Brain microvascular endothelial cell (primary cell): ENCODE results near the gene CCDC187.

Experiments
- DNase-seq: peaks from one replicate; pipeline ENCODE4 v3.0.0-alpha.2; 2020
- H3K27ac ChIP-seq: fragments of 250-450 bp; sonication (Bioruptor Pico); 2 replicates; pipeline ENCODE4 v1.5.1; 2020; ENCODE audit warnings: mild to moderate bottlenecking, moderate library complexity
- H3K27me3 ChIP-seq: fragments of 250-450 bp; sonication (Bioruptor Pico); replicated peaks from 2 replicates; pipeline ENCODE4 v1.5.1; 2020; ENCODE audit warnings: mild to moderate bottlenecking
- H3K36me3 ChIP-seq: fragments of 250-450 bp; sonication (Bioruptor Pico); replicated peaks from 2 replicates; pipeline ENCODE4 v1.5.1; 2020; ENCODE audit warnings: mild to moderate bottlenecking
- H3K4me3 ChIP-seq: 2 replicates; pipeline ENCODE4 v1.5.1; 2011; ENCODE audit warnings: low read depth, mild to moderate bottlenecking, control low read depth, low read length, moderate library complexity
- CTCF ChIP-seq: IDR thresholded peaks from 2 replicates; pipeline ENCODE4 v1.5.1; 2011; ENCODE audit warnings: low read depth, mild to moderate bottlenecking, moderate library complexity, low read length, control low read depth, inconsistent platforms; ENCODE audit errors: missing control alignments
- in situ Hi-C: cut with HindIII; loops from 2 replicates; pipeline ENCODE4 v1.10.0; 2017; ENCODE audit warnings: low sequenced_read_pairs, low pct_ligation_motif_present

Gene CCDC187

GRCh38 chr9:136201609-136202453 lies 102.1 kb downstream of the CCDC187 start:
- in situ Hi-C loops = no loop called here
- Histone ChIP-seq H3K27me3 (peaks cover 76% of the 10 kb centered on the region), H3K4me3 (no peak overlapping the region), H3K36me3 (no peaks in the 10 kb centered on the region), H3K27ac (no peak overlapping the region)
- TF ChIP-seq CTCF = no peak
- no peak for DNase-seq

GRCh38 chr9:136201174-136201573 lies 102.7 kb downstream of the CCDC187 start:
- no peak for TF ChIP-seq CTCF
- Histone ChIP-seq H3K27me3 (peaks cover 83% of the 10 kb centered on the region), H3K4me3 (no peak overlapping the region), H3K36me3 (no peaks in the 10 kb centered on the region), H3K27ac (no peak overlapping the region)
- no peak for DNase-seq
- in situ Hi-C loops = no loop called here

- H3K36me3 ChIP-seq = no peaks in the 10 kb centered on the region
- no peak overlapping the region for H3K4me3 ChIP-seq
- H3K27me3 ChIP-seq = peaks cover 88% of the 10 kb centered on the region
- no peak for TF ChIP-seq CTCF
- DNase-seq = no peak
- in situ Hi-C loops = no loop called here
- no peak overlapping the region for H3K27ac ChIP-seq
These were observed 103.5 kb downstream of the CCDC187 start for GRCh38 chr9:136200424-136200823.
